ENCODE data around the gene HOXD13.

DNA sequence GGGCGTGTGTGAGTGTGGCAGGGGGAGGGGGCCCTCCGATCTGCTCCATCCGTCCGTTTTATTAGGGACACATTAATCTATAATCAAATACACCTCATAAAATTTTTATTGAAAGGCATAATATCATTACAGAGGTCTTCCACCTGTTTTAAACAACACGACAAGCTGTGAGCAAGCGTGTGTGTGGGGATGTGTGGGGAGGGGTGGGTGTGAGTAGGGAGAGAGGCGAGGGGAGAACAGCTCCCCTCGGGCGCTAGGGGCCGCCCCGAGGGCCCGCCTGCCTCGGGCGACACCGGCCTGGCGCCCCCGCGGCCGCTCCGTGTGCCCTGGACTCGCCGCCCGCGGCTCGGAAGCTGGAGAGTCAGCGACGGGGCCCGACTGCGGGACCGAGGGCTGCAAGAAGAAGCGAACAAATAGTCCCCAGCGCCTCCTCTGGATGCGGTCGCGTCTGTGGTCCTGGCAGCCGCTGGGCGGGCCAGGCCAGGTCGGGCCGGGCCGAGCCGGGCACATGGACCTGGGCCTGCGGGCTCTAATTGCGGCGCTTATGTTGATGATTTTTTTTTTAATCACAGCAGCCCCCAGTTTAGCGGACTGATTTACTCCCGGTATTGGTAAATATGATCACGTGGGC lies 29.6 kb downstream of the HOXD13 start:
- TF ChIP-seq, protein P1, sequence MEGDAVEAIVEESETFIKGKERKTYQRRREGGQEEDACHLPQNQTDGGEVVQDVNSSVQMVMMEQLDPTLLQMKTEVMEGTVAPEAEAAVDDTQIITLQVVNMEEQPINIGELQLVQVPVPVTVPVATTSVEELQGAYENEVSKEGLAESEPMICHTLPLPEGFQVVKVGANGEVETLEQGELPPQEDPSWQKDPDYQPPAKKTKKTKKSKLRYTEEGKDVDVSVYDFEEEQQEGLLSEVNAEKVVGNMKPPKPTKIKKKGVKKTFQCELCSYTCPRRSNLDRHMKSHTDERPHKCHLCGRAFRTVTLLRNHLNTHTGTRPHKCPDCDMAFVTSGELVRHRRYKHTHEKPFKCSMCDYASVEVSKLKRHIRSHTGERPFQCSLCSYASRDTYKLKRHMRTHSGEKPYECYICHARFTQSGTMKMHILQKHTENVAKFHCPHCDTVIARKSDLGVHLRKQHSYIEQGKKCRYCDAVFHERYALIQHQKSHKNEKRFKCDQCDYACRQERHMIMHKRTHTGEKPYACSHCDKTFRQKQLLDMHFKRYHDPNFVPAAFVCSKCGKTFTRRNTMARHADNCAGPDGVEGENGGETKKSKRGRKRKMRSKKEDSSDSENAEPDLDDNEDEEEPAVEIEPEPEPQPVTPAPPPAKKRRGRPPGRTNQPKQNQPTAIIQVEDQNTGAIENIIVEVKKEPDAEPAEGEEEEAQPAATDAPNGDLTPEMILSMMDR (IDR thresholded peaks at IDR 0.05), result no peak
- no peak for TF ChIP-seq POLR2A (IDR thresholded peaks at IDR 0.05)
